H1 (cell line): ENCODE data around the gene SMIM23. TPM values are rescaled to one million over a fixed set of nuclear protein-coding genes. Genes with fewer than 3 reads are reported as not detected.

ENCODE experiments used
- CTCF ChIA-PET: fragments of 300-600 bp; sonication (Branson Sonifier 250); formaldehyde crosslinking; loops from one replicate; lab custom pipeline; 2021; ENCODE audit not compliant: partially characterized antibody; lab: Charles Lee
- POLR2A ChIA-PET: fragments of 300-600 bp; sonication (Branson Sonifier 250); formaldehyde crosslinking; loops from one replicate; lab custom pipeline; 2021; ENCODE audit warnings: inconsistent platforms; ENCODE audit not compliant: partially characterized antibody; lab: Charles Lee
- DNase-seq, 2 experiments: peaks; one replicate each; pipeline versions ENCODE4 v3.0.0 to v3.0.0-alpha.2; 2010 to 2022; ENCODE audit warnings: low spot score in 2 of 2, low read depth in 1 of 2, mixed read lengths in 1 of 2
- FAIRE-seq: peaks from 2 replicates; lab custom pipeline; 2011; peaks lifted over from hg19 to GRCh38; lab: Jason Lieb, UNC
- H2AFZ ChIP-seq: 2 replicates; pipeline ENCODE4 v1.8.1; 2012; ENCODE audit warnings: low read length, inconsistent platforms
- H2AK5ac ChIP-seq: 2 replicates; pipeline ENCODE4 v1.6.1; 2013; ENCODE audit warnings: low read depth, low read length
- H2BK120ac ChIP-seq: replicated peaks from 2 replicates; pipeline ENCODE3; 2013; ENCODE audit warnings: low read depth, low read length, inconsistent platforms
- H2BK12ac ChIP-seq: 2 replicates; pipeline ENCODE4 v1.6.1; 2013; ENCODE audit warnings: low read depth, low read length
- H2BK15ac ChIP-seq: 2 replicates; pipeline ENCODE4 v1.6.1; 2013; ENCODE audit warnings: low read length
- H2BK20ac ChIP-seq: 2 replicates; pipeline ENCODE4 v1.6.1; 2013; ENCODE audit warnings: low read length
- H2BK5ac ChIP-seq: 2 replicates; pipeline ENCODE4 v1.6.1; 2013; ENCODE audit warnings: low read depth, low read length
- H3K14ac ChIP-seq: 2 replicates; pipeline ENCODE4 v1.6.1; 2013; ENCODE audit warnings: inconsistent platforms; ENCODE audit not compliant: insufficient read length
- H3K18ac ChIP-seq: 2 replicates; pipeline ENCODE4 v1.6.1; 2013; ENCODE audit warnings: low read length; ENCODE audit errors: extremely low read depth
- H3K23ac ChIP-seq: 2 replicates; pipeline ENCODE4 v1.6.1; 2013; ENCODE audit warnings: inconsistent platforms; ENCODE audit not compliant: insufficient read length
- H3K23me2 ChIP-seq: 2 replicates; pipeline ENCODE4 v1.6.1; 2013; ENCODE audit warnings: low read depth, low read length
- H3K27ac ChIP-seq: 2 replicates; pipeline ENCODE4 v1.6.1; 2011; ENCODE audit warnings: low read depth, low read length, inconsistent platforms
- H3K27me3 ChIP-seq, 4 experiments: replicated peaks in 1 of 4; 1 replicate in 1 of 4; 2 replicates in 3 of 4; pipeline versions ENCODE4 v1.6.1 to v1.8.1; 2011 to 2013; ENCODE audit warnings: low read length in 3 of 4, mild to moderate bottlenecking in 3 of 4, inconsistent platforms in 2 of 4, mixed read lengths in 2 of 4, moderate library complexity in 1 of 4; ENCODE audit not compliant: control insufficient read depth in 3 of 4, insufficient read depth in 3 of 4; ENCODE audit errors: extremely low read depth in 1 of 4
- H3K36me3 ChIP-seq, 4 experiments: 2 replicates each; pipeline versions ENCODE4 v1.6.1 to v1.8.1; 2011 to 2013; ENCODE audit warnings: mild to moderate bottlenecking in 4 of 4, low read length in 3 of 4, moderate library complexity in 2 of 4, control low read depth in 1 of 4, inconsistent platforms in 1 of 4; ENCODE audit not compliant: insufficient read depth in 4 of 4, control insufficient read depth in 2 of 4
- H3K4ac ChIP-seq: replicated peaks from 2 replicates; pipeline ENCODE3; 2013; ENCODE audit warnings: low read length, low read depth, mixed read lengths, inconsistent platforms; ENCODE audit not compliant: insufficient read length
- H3K4me1 ChIP-seq, 4 experiments: replicated peaks in 1 of 4; 1 replicate in 1 of 4; 2 replicates in 3 of 4; pipeline versions ENCODE4 v1.6.1 to v1.8.1; 2011 to 2013; ENCODE audit warnings: low read length in 3 of 4, inconsistent platforms in 2 of 4, mixed read lengths in 1 of 4; ENCODE audit not compliant: insufficient read depth in 4 of 4, control insufficient read depth in 3 of 4
- H3K4me2 ChIP-seq, 2 experiments: 2 replicates each; pipeline versions ENCODE4 v1.6.1 to v1.8.1; 2011 to 2013; ENCODE audit warnings: low read depth in 2 of 2, low read length in 2 of 2, control low read depth in 1 of 2, inconsistent platforms in 1 of 2, mild to moderate bottlenecking in 1 of 2; ENCODE audit not compliant: insufficient read depth in 1 of 2
- H3K4me3 ChIP-seq, 4 experiments: fragments of 200-600, 300-600 bp in 1 of 4; sonication (generic), shearing (Covaris generic), sonication (Bioruptor Twin) in 1 of 4; 2 replicates each; pipeline versions ENCODE4 v1.5.1 to v1.8.1; 2011 to 2016; ENCODE audit warnings: low read length in 4 of 4, low read depth in 3 of 4, control low read depth in 2 of 4, inconsistent platforms in 2 of 4, mild to moderate bottlenecking in 2 of 4, mixed read lengths in 1 of 4, moderate library complexity in 1 of 4; ENCODE audit not compliant: insufficient read depth in 2 of 4; ENCODE audit errors: extremely low read depth in 1 of 4
- H3K56ac ChIP-seq: replicated peaks from 2 replicates; pipeline ENCODE3; 2013; ENCODE audit warnings: low read depth, mild to moderate bottlenecking, mixed read lengths, low read length, inconsistent platforms; ENCODE audit not compliant: insufficient read length
- H3K79me1 ChIP-seq: 2 replicates; pipeline ENCODE4 v1.6.1; 2013; ENCODE audit warnings: low read depth, low read length, control low read depth
- H3K79me2 ChIP-seq, 2 experiments: 2 replicates each; pipeline versions ENCODE4 v1.6.1 to v1.8.1; 2012 to 2013; ENCODE audit warnings: low read length in 2 of 2, mild to moderate bottlenecking in 2 of 2, inconsistent platforms in 1 of 2; ENCODE audit not compliant: insufficient read depth in 2 of 2, control insufficient read depth in 1 of 2
- H3K9ac ChIP-seq, 4 experiments: replicated peaks in 1 of 4; 1 replicate in 1 of 4; 2 replicates in 3 of 4; pipeline versions ENCODE4 v1.6.1 to v1.8.1; 2011 to 2013; ENCODE audit warnings: low read depth in 3 of 4, low read length in 3 of 4, control low read depth in 2 of 4, mild to moderate bottlenecking in 2 of 4, moderate library complexity in 2 of 4, inconsistent platforms in 1 of 4; ENCODE audit errors: extremely low read depth in 1 of 4
- H3K9me3 ChIP-seq, 2 experiments: 2 replicates each; pipeline versions ENCODE4 v1.6.1 to v1.8.1; 2012 to 2013; ENCODE audit warnings: mild to moderate bottlenecking in 2 of 2, moderate library complexity in 2 of 2, control low read depth in 1 of 2, inconsistent platforms in 1 of 2, low read depth in 1 of 2, low read length in 1 of 2, mixed read lengths in 1 of 2; ENCODE audit not compliant: insufficient read depth in 2 of 2
- H4K20me1 ChIP-seq, 2 experiments: replicated peaks in 1 of 2; 2 replicates each; pipeline versions ENCODE3 to v1.8.1; 2011 to 2013; ENCODE audit warnings: inconsistent platforms in 2 of 2, low read length in 2 of 2, mild to moderate bottlenecking in 1 of 2; ENCODE audit not compliant: insufficient read depth in 2 of 2, control insufficient read depth in 1 of 2
- H4K5ac ChIP-seq: 2 replicates; pipeline ENCODE4 v1.6.1; 2013; ENCODE audit warnings: low read length, low read depth, mixed read lengths, inconsistent platforms; ENCODE audit not compliant: insufficient read length
- H4K8ac ChIP-seq: 2 replicates; pipeline ENCODE4 v1.8.0; 2013; ENCODE audit warnings: mild to moderate bottlenecking, moderate library complexity, low read length, inconsistent platforms; ENCODE audit not compliant: insufficient read depth; ENCODE audit errors: extremely low read depth
- H4K91ac ChIP-seq: replicated peaks from 2 replicates; pipeline ENCODE3; 2013; ENCODE audit warnings: low read length, mixed read lengths, inconsistent platforms; ENCODE audit not compliant: insufficient read length
- CBX5 ChIP-seq: fragments of 300-800, 300-1000 bp; sonication (generic); IDR thresholded peaks from 2 replicates; pipeline ENCODE4 v1.7.1; 2016; ENCODE audit warnings: antibody characterized with exemption, low read length, low read depth
- CREB1 ChIP-seq: IDR thresholded peaks from 2 replicates; pipeline ENCODE4 v1.6.1; 2012; ENCODE audit warnings: inconsistent platforms
- HDAC6 ChIP-seq: IDR thresholded peaks from one replicate; pipeline ENCODE4 v1.7.1; 2012; ENCODE audit warnings: low read depth, mild to moderate bottlenecking, inconsistent platforms, low read length, moderate library complexity
- JUND ChIP-seq: IDR thresholded peaks from 2 replicates; pipeline ENCODE4 v1.6.1; 2011; ENCODE audit warnings: mild to moderate bottlenecking, improper control_type of control experiment, low read length
- KDM1A ChIP-seq: fragments of 200-600, 300-600 bp; sonication (generic); IDR thresholded peaks from 2 replicates; pipeline ENCODE4 v1.7.1; 2016; ENCODE audit warnings: mild to moderate bottlenecking, low read length, borderline replicate concordance
- NANOG ChIP-seq: IDR thresholded peaks from 2 replicates; pipeline ENCODE4 v1.6.1; 2011; ENCODE audit warnings: low read length, low read depth, mild to moderate bottlenecking, inconsistent platforms; ENCODE audit not compliant: insufficient read depth, poor library complexity, severe bottlenecking
- POU5F1 ChIP-seq: IDR thresholded peaks from 2 replicates; pipeline ENCODE4 v1.6.1; 2011; ENCODE audit warnings: low read depth, mild to moderate bottlenecking, low read length, moderate library complexity
- RBBP5 ChIP-seq: IDR thresholded peaks from 2 replicates; pipeline ENCODE4 v1.7.1; 2012; ENCODE audit warnings: low read depth, mild to moderate bottlenecking, inconsistent platforms, low read length, moderate library complexity, borderline replicate concordance
- WGBS, 2 experiments: shearing (Covaris generic) in 1 of 2; methylation state at CpG; one replicate each; pipeline versions ENCODE4 v1.1.6 to v1.1.7; 2013 to 2015; ENCODE audit warnings: low lambda C conversion rate in 2 of 2, mixed read lengths in 2 of 2, inconsistent platforms in 1 of 2, low coverage in 1 of 2, missing lambda C conversion rate in 1 of 2; ENCODE audit not compliant: insufficient replicate concordance in 2 of 2, insufficient coverage in 1 of 2, insufficient read length in 1 of 2; ENCODE audit errors: extremely low coverage in 1 of 2, missing lambda C conversion rate in 1 of 2; 5-methylcytosine and 5-hydroxymethylcytosine counted together
- polyA plus RNA-seq, 7 experiments: library from polyadenylated mRNA; depleted of rRNA in 3 of 7; stranded (reverse) in 5 of 7; unstranded in 2 of 7; fragments of >200 nt in 5 of 7; fragments of 200-250 nt in 2 of 7; gene quantifications; 1 replicate in 5 of 7; 2 replicates in 1 of 7; 4 replicates in 1 of 7; pipeline versions ENCODE4 v1.2.1 to v1.2.3, GENCODE V29; 2011 to 2013; ENCODE audit warnings: missing spikeins in 2 of 7, mixed read lengths in 2 of 7
- total RNA-seq: library from RNA; stranded (reverse); fragmentation: NEBNext Ultra II Directional; extraction: Animal tissue kit (Norgen Biotek cat#: 25700); gene quantifications from 2 replicates; pipeline ENCODE4 v1.2.1, GENCODE V29; 2021
- TF ChIP-seq, protein P1 (sequence below): IDR thresholded peaks from 2 replicates; pipeline ENCODE4 v1.6.1; 2012; ENCODE audit warnings: inconsistent platforms
- TF ChIP-seq, protein P2 (sequence below): IDR thresholded peaks from 2 replicates; pipeline ENCODE4 v1.6.1; 2011; ENCODE audit warnings: low read depth, mild to moderate bottlenecking, low read length; ENCODE audit not compliant: insufficient read depth

SMIM23 gene
- total and polyA plus RNA-seq, 2 of the 8 experiments (the other 6 are each of a cell fraction or from before 2014, with no cell fraction given): not detected

DNA sequence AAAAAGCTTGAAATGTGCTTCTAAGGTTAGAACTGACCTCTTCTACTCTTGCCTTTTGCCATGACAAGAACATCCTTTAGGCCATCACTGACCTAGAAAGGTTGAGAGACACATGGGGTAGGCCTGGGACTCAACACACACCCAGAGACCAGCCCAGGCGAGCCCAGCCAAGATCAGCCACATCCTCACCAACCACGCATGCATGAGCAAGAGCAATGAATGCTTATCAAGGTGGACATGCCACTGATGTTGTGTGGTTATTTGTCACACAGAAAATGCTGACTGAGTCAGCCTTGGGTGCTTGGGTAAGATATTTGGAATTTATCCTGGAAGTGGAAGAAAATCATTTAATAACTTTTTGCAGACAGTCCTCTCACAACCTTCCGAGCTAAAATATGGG, 39.4 kb downstream of the SMIM23 start:
- Histone ChIP-seq H3K23me2 (no peaks in the 10 kb centered on the region), H2BK15ac (no peak overlapping the region), H4K5ac (no peak overlapping the region), H2BK5ac (no peak overlapping the region), H4K91ac (no peak overlapping the region), H4K20me1 (no peaks in the 10 kb centered on the region), H3K4me3 (no peak overlapping the region), H4K8ac (no peak overlapping the region), H3K9me3 (peaks cover 2 to 6% of the 10 kb centered on the region in 2 experiments; a peak in 2 of 4 replicates), H3K79me1 (no peaks in the 10 kb centered on the region), H3K27ac (no peak overlapping the region), H3K56ac (no peak overlapping the region), H3K9ac (no peak overlapping the region), H3K14ac (no peak overlapping the region), H2BK12ac (no peak overlapping the region), H3K18ac (no peak overlapping the region), H3K27me3 (no peaks in the 10 kb centered on the region; a peak in 1 of 7 replicates), H2BK120ac (no peak overlapping the region), H3K79me2 (no peaks in the 10 kb centered on the region), H3K36me3 (no peaks in the 10 kb centered on the region; a peak in 1 of 8 replicates), H3K4me1 (no peaks in the 10 kb centered on the region), H3K4me2 (no peak overlapping the region), H2AFZ (no peak overlapping the region), H3K4ac (no peak overlapping the region), H3K23ac (no peak overlapping the region), H2BK20ac (no peak overlapping the region), H2AK5ac (no peak overlapping the region)
- CTCF ChIA-PET: interaction anchor here (1.2 kb wide), 1 partner anchor 34 kb away, joined by 5 read pairs; no protein-coding TSS in a partner anchor
- FAIRE-seq: no peak
- POLR2A ChIA-PET: interaction anchor here (1.6 kb wide), 1 partner anchor 13 kb away, joined by 4 read pairs; no protein-coding TSS in a partner anchor
- DNase-seq: no peak
- TF ChIP-seq HDAC6 (no peak), RBBP5 (no peak), NANOG (no peak), CBX5 (no peak), POU5F1 (no peak), KDM1A (no peak), JUND (no peak), CREB1 (no peak)
- TF ChIP-seq, protein P1, sequence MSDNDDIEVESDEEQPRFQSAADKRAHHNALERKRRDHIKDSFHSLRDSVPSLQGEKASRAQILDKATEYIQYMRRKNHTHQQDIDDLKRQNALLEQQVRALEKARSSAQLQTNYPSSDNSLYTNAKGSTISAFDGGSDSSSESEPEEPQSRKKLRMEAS: no peak
- TF ChIP-seq, protein P2, sequence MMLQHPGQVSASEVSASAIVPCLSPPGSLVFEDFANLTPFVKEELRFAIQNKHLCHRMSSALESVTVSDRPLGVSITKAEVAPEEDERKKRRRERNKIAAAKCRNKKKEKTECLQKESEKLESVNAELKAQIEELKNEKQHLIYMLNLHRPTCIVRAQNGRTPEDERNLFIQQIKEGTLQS: no peak
- WGBS, 2 experiments: 91% methylated on average over 3 of the region's 3 CpGs; no CpG with 5 or more reads in 1 of the 2 experiments
